A673 (cell line): ENCODE results near the gene EHD1. TPM values are rescaled to one million over a fixed set of nuclear protein-coding genes. Genes with fewer than 3 reads are reported as not detected.
A peak's percentile ranks its signal among the peaks of the same experiment; 100 is the strongest.

Experiments used
- BruUV-seq: library from RNA; stranded (reverse); fragments of 400-500 nt; replicated peaks from 2 replicates; lab custom pipeline; 2021; lab: Mats Ljungman, UMichigan
- CTCF ChIA-PET: fragments of 300-600 bp; sonication (Branson Sonifier 250); formaldehyde crosslinking; loops from one replicate; lab custom pipeline; 2022; ENCODE audit warnings: antibody characterized with exemption; lab: Charles Lee
- POLR2A ChIA-PET: fragments of 300-600 bp; sonication (Branson Sonifier 250); formaldehyde crosslinking; loops from one replicate; lab custom pipeline; 2022; ENCODE audit warnings: antibody characterized with exemption; ENCODE audit not compliant: low non-redundant PET; lab: Charles Lee
- DNase-seq: peaks from one replicate; pipeline ENCODE4 v3.0.0-alpha.2; 2015; ENCODE audit warnings: low spot score
- H3K27ac ChIP-seq: fragments of 200-600 bp; sonication (generic); 2 replicates; pipeline ENCODE4 v1.5.1; 2016; ENCODE audit warnings: mixed run types, low read depth, mild to moderate bottlenecking, mixed read lengths, antibody characterized with exemption, low read length; ENCODE audit not compliant: poor library complexity, severe bottlenecking
- H3K27me3 ChIP-seq: fragments of 200-600 bp; sonication (generic); replicated peaks from 2 replicates; pipeline ENCODE4 v1.6.1; 2017; ENCODE audit warnings: mixed run types, low read depth, mild to moderate bottlenecking, mixed read lengths, antibody characterized with exemption, low read length; ENCODE audit not compliant: insufficient read depth, poor library complexity
- H3K36me3 ChIP-seq: fragments of 200-600 bp; sonication (generic); 2 replicates; pipeline ENCODE4 v1.6.1; 2016; ENCODE audit warnings: mixed run types, mild to moderate bottlenecking, mixed read lengths, antibody characterized with exemption, low read length; ENCODE audit not compliant: insufficient read depth, poor library complexity, severe bottlenecking
- H3K4me1 ChIP-seq: fragments of 200-600 bp; sonication (generic); 2 replicates; pipeline ENCODE4 v1.6.1; 2017; ENCODE audit warnings: mixed run types, mild to moderate bottlenecking, mixed read lengths, antibody characterized with exemption, low read length; ENCODE audit not compliant: insufficient read depth, poor library complexity, severe bottlenecking
- H3K4me3 ChIP-seq: fragments of 200-600 bp; sonication (generic); 2 replicates; pipeline ENCODE4 v1.5.1; 2016; ENCODE audit warnings: low read depth, mixed run types, mild to moderate bottlenecking, mixed read lengths, low read length; ENCODE audit not compliant: poor library complexity, severe bottlenecking
- H3K9me3 ChIP-seq: fragments of 200-600 bp; sonication (generic); 2 replicates; pipeline ENCODE4 v1.6.1; 2016; ENCODE audit warnings: mixed run types, low read depth, mild to moderate bottlenecking, mixed read lengths, antibody characterized with exemption, low read length; ENCODE audit not compliant: poor library complexity, severe bottlenecking
- EZH2 ChIP-seq: fragments of 200-600 bp; sonication (generic); IDR thresholded peaks from 2 replicates; pipeline ENCODE4 v1.6.1; 2017; ENCODE audit warnings: borderline replicate concordance, low read depth, mild to moderate bottlenecking, mixed read lengths, antibody characterized with exemption, low read length; ENCODE audit not compliant: poor library complexity, severe bottlenecking
- intact Hi-C: fragments of 100-400 bp; cut with micrococcal nuclease; formaldehyde crosslinking; loops from one replicate; pipeline ENCODE4 v1.10.0; 2022; ENCODE audit not compliant: unreplicated experiment
- total RNA-seq: library from RNA; stranded (reverse); gene quantifications from 2 replicates; pipeline ENCODE4 v1.2.3, GENCODE V29; 2021
- TF ChIP-seq, protein P1 (sequence below): fragments of 300-800, 200-600 bp; sonication (generic); conservative IDR thresholded peaks from 2 replicates; pipeline ENCODE4 v1.5.1; 2017; ENCODE audit warnings: low read depth, mild to moderate bottlenecking, antibody characterized with exemption, low read length, moderate library complexity, mixed read lengths

EHD1 gene
- total RNA-seq, 1 experiment from 2014 or later, result 63.1 TPM

DNA sequence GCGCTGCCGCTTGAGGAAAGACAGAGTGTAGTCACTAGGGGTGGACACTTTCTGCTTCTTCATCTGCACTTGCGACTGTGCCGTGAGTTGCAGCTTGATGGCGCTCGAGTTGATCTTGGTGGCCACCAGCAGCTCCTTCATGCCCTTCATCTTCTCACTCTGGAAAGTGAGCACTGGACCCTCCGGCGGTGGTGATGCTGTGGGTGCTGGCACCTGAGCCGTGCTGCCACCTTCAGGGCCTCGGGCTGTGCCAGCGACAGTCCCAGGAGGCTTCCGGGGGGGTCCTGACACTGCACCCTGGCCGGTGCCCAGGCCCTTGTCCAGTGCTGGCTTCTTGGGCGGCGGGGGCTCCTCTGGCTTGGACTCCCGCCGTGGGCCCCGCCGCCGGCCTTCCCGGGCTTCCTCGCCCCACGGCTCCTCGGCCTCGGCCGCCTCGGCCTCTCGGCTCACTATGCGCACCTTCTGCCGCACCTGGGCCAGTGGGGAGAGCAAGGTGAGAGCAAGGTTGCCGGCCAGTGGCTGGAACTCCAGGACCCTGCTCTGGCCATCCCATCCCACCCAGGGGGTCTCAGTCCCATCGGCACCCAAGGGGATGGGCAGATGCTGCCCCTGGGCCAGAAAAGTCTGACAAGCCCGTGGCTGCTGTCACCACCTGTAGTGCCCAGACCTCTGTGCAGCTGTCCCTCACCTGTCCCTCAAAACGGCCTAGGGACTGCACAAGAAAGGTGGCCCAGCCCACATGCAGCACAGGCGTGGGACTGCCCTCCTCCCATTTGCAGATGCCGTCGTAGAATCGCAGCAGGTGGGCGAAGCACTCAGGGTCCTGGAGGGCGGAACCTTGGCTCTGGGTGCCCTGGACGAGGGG lies 73.8 kb downstream of the EHD1 start:
- DNase-seq, result no peak
- peak overlapping the region; percentile 79 for H3K27ac ChIP-seq
- intact Hi-C loops, result no loop called here
- ChIA-PET POLR2A (no interaction called here), CTCF (no interaction called here)
- no TSS peak for BruUV-seq
- H3K9me3 ChIP-seq, result no peaks in the 10 kb centered on the region
- no peak overlapping the region for H3K4me3 ChIP-seq
- no peak for TF ChIP-seq EZH2
- TF ChIP-seq, protein P1, sequence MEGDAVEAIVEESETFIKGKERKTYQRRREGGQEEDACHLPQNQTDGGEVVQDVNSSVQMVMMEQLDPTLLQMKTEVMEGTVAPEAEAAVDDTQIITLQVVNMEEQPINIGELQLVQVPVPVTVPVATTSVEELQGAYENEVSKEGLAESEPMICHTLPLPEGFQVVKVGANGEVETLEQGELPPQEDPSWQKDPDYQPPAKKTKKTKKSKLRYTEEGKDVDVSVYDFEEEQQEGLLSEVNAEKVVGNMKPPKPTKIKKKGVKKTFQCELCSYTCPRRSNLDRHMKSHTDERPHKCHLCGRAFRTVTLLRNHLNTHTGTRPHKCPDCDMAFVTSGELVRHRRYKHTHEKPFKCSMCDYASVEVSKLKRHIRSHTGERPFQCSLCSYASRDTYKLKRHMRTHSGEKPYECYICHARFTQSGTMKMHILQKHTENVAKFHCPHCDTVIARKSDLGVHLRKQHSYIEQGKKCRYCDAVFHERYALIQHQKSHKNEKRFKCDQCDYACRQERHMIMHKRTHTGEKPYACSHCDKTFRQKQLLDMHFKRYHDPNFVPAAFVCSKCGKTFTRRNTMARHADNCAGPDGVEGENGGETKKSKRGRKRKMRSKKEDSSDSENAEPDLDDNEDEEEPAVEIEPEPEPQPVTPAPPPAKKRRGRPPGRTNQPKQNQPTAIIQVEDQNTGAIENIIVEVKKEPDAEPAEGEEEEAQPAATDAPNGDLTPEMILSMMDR, result no peak
- peaks cover 32% of the 10 kb centered on the region for H3K4me1 ChIP-seq
- H3K27me3 ChIP-seq, result no peaks in the 10 kb centered on the region
- H3K36me3 ChIP-seq, result peaks cover 6% of the 10 kb centered on the region

DNA sequence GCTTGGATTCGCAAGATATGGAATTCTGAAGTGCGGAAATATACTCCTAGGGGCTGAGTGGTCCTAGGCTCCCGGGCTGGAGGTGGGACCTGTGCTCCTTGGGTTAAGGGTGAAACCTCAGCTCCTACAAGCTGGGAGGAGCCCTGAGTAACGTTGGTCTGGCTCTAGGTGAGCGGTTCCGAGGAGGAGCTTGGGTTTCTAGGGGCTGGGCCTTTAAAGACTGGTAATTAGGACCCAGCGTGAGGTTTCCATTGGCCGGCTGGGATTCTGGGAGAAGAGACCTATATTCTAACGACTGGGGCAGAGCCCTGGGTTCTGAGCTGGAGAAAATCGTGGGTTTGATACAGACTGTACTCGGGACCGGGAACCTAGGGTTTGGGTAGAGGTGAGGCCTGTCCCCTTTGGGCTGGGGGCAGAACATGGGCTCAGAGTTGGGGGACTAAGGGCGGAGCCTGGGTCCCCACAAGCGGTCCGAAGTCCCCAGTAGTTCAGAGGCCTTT lies 74.5 kb downstream of the EHD1 start:
- TF ChIP-seq, protein P1, result no peak
- TF ChIP-seq EZH2, result no peak
- POLR2A ChIA-PET, result interaction anchor here (0.7 kb wide), 1 partner anchor 300 kb away, joined by 3 read pairs; no protein-coding TSS in a partner anchor

GRCh38 chr11:64803158-64803845 lies 75.1 kb downstream of the EHD1 start, which contains the start of gene MAP4K2:
TSS of gene MAP4K2 (minus strand) at chr11:64803214. CDS start at chr11:64803149, 65 bp downstream.
- H3K36me3 ChIP-seq, result peaks cover 6% of the 10 kb centered on the region
- intact Hi-C loops, result no loop called here
- ChIA-PET CTCF (no interaction called here), POLR2A (interaction anchor here (0.7 kb wide), 1 partner anchor 301 kb away, joined by 3 read pairs; no protein-coding TSS in a partner anchor)
- H3K9me3 ChIP-seq, result no peaks in the 10 kb centered on the region
- H3K4me3 ChIP-seq, result peak within 1 kb of the TSS; percentile 56
- no TSS peak for BruUV-seq
- DNase-seq, result peak; percentile 94
- TF ChIP-seq, protein P1, result peak; percentile 45
- TF ChIP-seq EZH2, result no peak
- no peaks in the 10 kb centered on the region for H3K27me3 ChIP-seq
- H3K27ac ChIP-seq, result peak within 1 kb of the TSS; percentile 85
- H3K4me1 ChIP-seq, result peaks cover 23% of the 10 kb centered on the region

More for the DNA sequence above, 74.5 kb downstream of the EHD1 start:
- Histone ChIP-seq H3K36me3 (peaks cover 6% of the 10 kb centered on the region), H3K27ac (peak overlapping the region; percentile 79), H3K9me3 (no peaks in the 10 kb centered on the region), H3K27me3 (no peaks in the 10 kb centered on the region), H3K4me3 (peak overlapping the region; percentile 56), H3K4me1 (peaks cover 25% of the 10 kb centered on the region)
- BruUV-seq, result TSS peak; percentile 49
- CTCF ChIA-PET, result no interaction called here
- DNase-seq, result no peak
- intact Hi-C loops, result no loop called here
